Breast epithelium (tissue), 4 donors: ENCODE data around the gene ACLY. TPM values are rescaled to one million over a fixed set of nuclear protein-coding genes. Genes with fewer than 3 reads are reported as not detected.
"Not testable (repeated sequence)": the region's sequence is repeated elsewhere in the genome, so short reads cannot be mapped to it uniquely, and the experiment has no call there.

Experiments
- DNase-seq, 2 donors: peaks; one replicate each; pipeline ENCODE4 v3.0.0-alpha.2; 2019; ENCODE audit warnings: low spot score in 2 of 2
- H3K27ac ChIP-seq, 2 donors: fragments of 200-600 bp; sonication (generic) in 1 of 2; one replicate each; pipeline ENCODE4 v1.5.1; 2016 to 2019; ENCODE audit warnings: mild to moderate bottlenecking in 1 of 2
- H3K27me3 ChIP-seq, 2 donors: fragments of 200-600 bp; sonication (generic) in 1 of 2; one replicate each; pipeline versions ENCODE4 v1.5.1 to v1.6.0; 2017 to 2019; ENCODE audit warnings: control low read depth in 1 of 2, mild to moderate bottlenecking in 1 of 2
- H3K36me3 ChIP-seq: fragments of 200-600 bp; one replicate; pipeline ENCODE4 v1.5.1; 2019
- H3K4me1 ChIP-seq, 2 donors: fragments of 200-600 bp; sonication (generic); one replicate each; pipeline ENCODE4 v1.5.1; 2016 to 2019; ENCODE audit warnings: control low read depth in 1 of 2
- H3K4me3 ChIP-seq, 3 donors: fragments of 200-600 bp; sonication (generic); 1 replicate in 2 of 3; 2 replicates in 1 of 3; pipeline ENCODE4 v1.5.1; 2016 to 2019; ENCODE audit warnings: mild to moderate bottlenecking in 3 of 3, moderate library complexity in 2 of 3
- H3K9me3 ChIP-seq, 2 donors: fragments of 200-600 bp; sonication (generic) in 1 of 2; one replicate each; pipeline ENCODE4 v1.5.1; 2016 to 2019; ENCODE audit warnings: control low read depth in 1 of 2
- CTCF ChIP-seq, 3 donors: fragments of 450-650 bp; IDR thresholded peaks; one replicate each; pipeline ENCODE4 v1.5.1; 2016 to 2017; ENCODE audit warnings: antibody characterized with exemption in 3 of 3, mild to moderate bottlenecking in 3 of 3, moderate library complexity in 3 of 3
- POLR2A ChIP-seq: fragments of 450-650 bp; IDR thresholded peaks from one replicate; pipeline ENCODE4 v1.6.1; 2016; ENCODE audit warnings: antibody characterized with exemption, mild to moderate bottlenecking, moderate library complexity
- POLR2AphosphoS5 ChIP-seq, 3 donors: sonication (generic); formaldehyde crosslinking; IDR thresholded peaks; one replicate each; pipeline ENCODE4 v1.6.1; 2017; ENCODE audit warnings: antibody characterized with exemption in 3 of 3
- intact Hi-C: fragments of 100-400 bp; cut with DNase I; formaldehyde crosslinking; loops from one replicate; pipeline ENCODE4 v1.15.1; 2023; ENCODE audit warnings: low total_unique reads
- total RNA-seq, 3 donors: library from RNA; depleted of rRNA; stranded (reverse); fragments of >200 nt; gene quantifications; one replicate each; pipeline ENCODE4 v1.1.0, GENCODE V29; 2016

ACLY gene
- total RNA-seq, 3 donors from 2014 or later = 50.1 to 84.2 (median 66.3) TPM

GRCh38 chr17:41885733-41886132 is 33.0 kb downstream of the ACLY start:
- intact Hi-C loops = no loop called here
- H3K27ac ChIP-seq = no peak overlapping the region
- H3K9me3 ChIP-seq = no peaks in the 10 kb centered on the region
- no peak for DNase-seq
- no peaks in the 10 kb centered on the region for H3K27me3 ChIP-seq
- H3K4me3 ChIP-seq = no peak overlapping the region
- no peaks in the 10 kb centered on the region for H3K36me3 ChIP-seq
- no peak for TF ChIP-seq CTCF (IDR thresholded peaks at IDR 0.05)
- no peak for TF ChIP-seq POLR2A
- no peak for TF ChIP-seq POLR2AphosphoS5 (IDR thresholded peaks at IDR 0.05)
- H3K4me1 ChIP-seq = no peaks in the 10 kb centered on the region

- intact Hi-C loops = loop anchor here (5.0 kb wide), 1 partner anchor 845 kb away; no protein-coding TSS in a partner anchor
Observed at GRCh38 chr17:41882756-41883155, 36.0 kb downstream of the ACLY start.

GRCh38 chr17:41880130-41880529 is 38.6 kb downstream of the ACLY start:
- peaks cover 12% of the 10 kb centered on the region for H3K36me3 ChIP-seq
- TF ChIP-seq CTCF (IDR thresholded peaks at IDR 0.05) = no peak
- TF ChIP-seq POLR2AphosphoS5 (IDR thresholded peaks at IDR 0.05) = no peak
- no peak for TF ChIP-seq POLR2A
- no peak overlapping the region for H3K4me3 ChIP-seq
- no peaks in the 10 kb centered on the region for H3K9me3 ChIP-seq
- H3K27me3 ChIP-seq = no peaks in the 10 kb centered on the region
- H3K4me1 ChIP-seq = no peaks in the 10 kb centered on the region
- intact Hi-C loops = loop anchor here (5.0 kb wide), 1 partner anchor 847 kb away; no protein-coding TSS in a partner anchor
- H3K27ac ChIP-seq = no peak overlapping the region
- DNase-seq = no peak

More at GRCh38 chr17:41882756-41883155, 36.0 kb downstream of the ACLY start:
- H3K4me1 ChIP-seq = no peaks in the 10 kb centered on the region
- H3K4me3 ChIP-seq = no peak overlapping the region
- no peaks in the 10 kb centered on the region for H3K9me3 ChIP-seq
- no peak for TF ChIP-seq POLR2A
- no peak for TF ChIP-seq POLR2AphosphoS5 (IDR thresholded peaks at IDR 0.05)
- TF ChIP-seq CTCF (IDR thresholded peaks at IDR 0.05) = no peak
- peaks cover 11% of the 10 kb centered on the region for H3K36me3 ChIP-seq
- no peaks in the 10 kb centered on the region for H3K27me3 ChIP-seq
- no peak for DNase-seq
- no peak overlapping the region for H3K27ac ChIP-seq

- H3K27me3 ChIP-seq, DNase-seq, H3K9me3 ChIP-seq, intact Hi-C loops, H3K4me1 ChIP-seq, H3K27ac ChIP-seq, H3K4me3 ChIP-seq: not testable (repeated sequence)
- H3K36me3 ChIP-seq = peaks cover 12% of the 10 kb centered on the region
Observed at GRCh38 chr17:41874293-41874670, 44.5 kb downstream of the ACLY start.

GRCh38 chr17:41873559-41874292 is 45.0 kb downstream of the ACLY start:
- H3K9me3 ChIP-seq = no peaks in the 10 kb centered on the region
- TF ChIP-seq POLR2A = no peak
- no peak for TF ChIP-seq POLR2AphosphoS5 (IDR thresholded peaks at IDR 0.05)
- no peak for TF ChIP-seq CTCF (IDR thresholded peaks at IDR 0.05)
- no peaks in the 10 kb centered on the region for H3K4me1 ChIP-seq
- H3K36me3 ChIP-seq = peaks cover 10% of the 10 kb centered on the region
- intact Hi-C loops = no loop called here
- no peak overlapping the region for H3K27ac ChIP-seq
- DNase-seq = no peak
- no peak overlapping the region for H3K4me3 ChIP-seq
- no peaks in the 10 kb centered on the region for H3K27me3 ChIP-seq
